Eye (tissue), 1 donor: ENCODE measurements around the gene HTT.

Source experiments
- DNase-seq: peaks from one replicate; pipeline ENCODE4 v3.0.0-alpha.2; 2015

The HTT gene

DNA sequence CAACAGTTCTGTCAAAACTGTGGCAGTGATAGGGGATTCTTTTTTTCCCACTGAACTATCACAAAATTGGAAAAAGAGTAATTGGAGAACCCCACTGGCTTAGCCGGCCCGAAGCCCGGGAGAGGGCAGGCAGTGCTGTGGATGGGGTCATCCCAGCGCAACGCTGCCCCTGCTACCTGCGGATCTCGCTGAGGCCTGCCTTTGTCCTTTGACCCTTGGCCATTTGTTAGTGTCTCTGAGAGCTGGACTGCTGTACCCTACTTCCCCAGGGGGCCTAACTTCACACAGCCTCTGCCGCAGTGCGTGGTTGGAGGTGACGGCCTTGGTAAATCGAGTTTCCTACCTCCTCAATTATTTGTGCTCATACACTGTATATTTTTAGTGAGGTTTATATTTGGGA lies 131.5 kb downstream of the HTT start:
- DNase-seq: no peak

DNA sequence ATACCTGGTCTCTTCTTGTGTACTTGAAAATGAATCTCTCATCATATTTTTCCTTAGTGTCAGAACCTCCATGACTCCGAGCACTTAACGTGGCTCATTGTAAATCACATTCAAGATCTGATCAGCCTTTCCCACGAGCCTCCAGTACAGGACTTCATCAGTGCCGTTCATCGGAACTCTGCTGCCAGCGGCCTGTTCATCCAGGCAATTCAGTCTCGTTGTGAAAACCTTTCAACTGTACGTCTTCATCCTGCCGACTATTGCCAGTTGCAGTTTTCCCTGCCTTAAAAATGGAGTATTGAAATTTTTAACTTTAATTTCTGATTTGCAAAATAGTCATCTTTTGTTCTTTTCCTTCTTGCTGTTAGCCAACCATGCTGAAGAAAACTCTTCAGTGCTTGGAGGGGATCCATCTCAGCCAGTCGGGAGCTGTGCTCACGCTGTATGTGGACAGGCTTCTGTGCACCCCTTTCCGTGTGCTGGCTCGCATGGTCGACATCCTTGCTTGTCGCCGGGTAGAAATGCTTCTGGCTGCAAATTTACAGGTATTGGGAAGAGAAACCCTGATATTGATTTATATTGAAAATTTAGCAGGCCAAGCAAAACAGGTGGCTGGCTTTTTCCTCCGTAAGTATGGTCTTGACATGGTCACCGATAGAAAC lies 132.1 kb downstream of the HTT start:
- no peak for DNase-seq

DNA sequence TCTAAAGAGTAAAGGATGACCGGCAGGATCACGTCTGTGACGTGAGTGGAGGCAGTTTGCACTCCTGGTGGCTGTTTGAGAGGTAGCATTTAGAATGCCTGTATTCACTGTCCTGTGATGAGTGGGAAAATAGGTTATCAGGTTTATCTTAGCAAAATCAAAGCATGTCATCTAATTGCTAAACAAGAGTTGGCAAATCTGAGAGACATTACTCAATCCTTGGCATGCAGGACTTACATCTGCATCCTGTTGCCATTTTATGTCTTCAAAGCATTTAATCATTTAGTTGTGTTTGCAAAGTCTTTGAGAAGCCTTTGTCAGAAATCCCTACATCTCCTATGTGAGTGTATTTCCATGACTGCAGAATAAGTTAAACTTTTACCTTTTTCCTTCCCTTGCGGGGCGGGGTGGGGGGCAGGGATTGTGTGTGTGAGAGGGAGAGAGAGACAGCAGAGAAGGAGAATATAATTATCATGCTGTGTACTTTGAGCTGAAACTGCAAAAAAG lies 133.1 kb downstream of the HTT start:
- DNase-seq: no peak

DNA sequence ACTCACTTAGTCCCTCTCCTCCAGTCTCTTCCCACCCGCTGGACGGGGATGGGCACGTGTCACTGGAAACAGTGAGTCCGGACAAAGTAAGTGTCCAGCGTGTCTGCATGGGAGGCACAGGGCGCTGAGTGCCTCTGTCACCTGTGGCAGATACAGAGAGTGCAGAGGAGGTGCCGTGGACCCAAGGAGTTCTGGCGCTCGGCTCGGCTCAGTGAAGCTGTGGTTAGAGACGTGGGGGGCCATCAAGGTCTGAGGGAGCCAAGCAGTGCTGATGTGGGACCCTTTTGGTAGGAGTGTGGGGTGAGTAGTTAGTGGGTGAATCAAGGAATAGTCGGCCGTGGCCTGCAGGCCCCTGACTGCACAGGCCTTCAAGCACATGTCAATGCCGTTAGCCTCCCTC lies 134.3 kb downstream of the HTT start:
- no peak for DNase-seq

DNA sequence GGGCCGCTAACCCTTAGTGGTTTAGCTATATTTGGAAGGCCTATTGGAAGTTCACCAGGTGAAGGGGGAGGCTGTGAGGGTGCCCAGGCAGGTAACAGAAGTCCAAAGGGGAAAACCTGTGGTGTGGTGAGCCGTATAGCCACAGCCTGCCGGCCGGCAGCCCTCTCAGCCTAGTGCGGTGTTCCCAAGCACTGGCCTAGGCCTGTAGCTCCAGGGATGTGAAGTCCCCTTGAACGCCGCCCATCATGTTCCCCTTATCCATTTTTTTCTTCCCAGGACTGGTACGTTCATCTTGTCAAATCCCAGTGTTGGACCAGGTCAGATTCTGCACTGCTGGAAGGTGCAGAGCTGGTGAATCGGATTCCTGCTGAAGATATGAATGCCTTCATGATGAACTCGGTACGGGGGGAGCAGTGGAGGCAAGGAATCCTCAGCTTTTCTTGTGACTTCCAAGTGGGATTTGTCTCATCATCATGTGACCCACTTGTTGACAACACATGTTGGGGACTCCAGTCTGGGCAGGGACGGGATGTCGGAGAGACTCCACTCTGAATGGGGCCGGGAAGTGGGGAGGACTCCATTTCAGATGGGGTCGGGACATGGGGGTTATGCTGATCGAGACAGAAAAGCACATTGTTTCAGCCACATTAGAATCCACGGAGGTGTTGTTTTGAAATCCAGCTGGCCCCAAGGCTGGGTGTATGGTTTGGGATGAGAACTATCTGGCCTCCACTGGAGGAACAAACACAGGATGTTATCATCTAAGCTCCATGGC lies 135.3 kb downstream of the HTT start:
- no peak for DNase-seq

DNA sequence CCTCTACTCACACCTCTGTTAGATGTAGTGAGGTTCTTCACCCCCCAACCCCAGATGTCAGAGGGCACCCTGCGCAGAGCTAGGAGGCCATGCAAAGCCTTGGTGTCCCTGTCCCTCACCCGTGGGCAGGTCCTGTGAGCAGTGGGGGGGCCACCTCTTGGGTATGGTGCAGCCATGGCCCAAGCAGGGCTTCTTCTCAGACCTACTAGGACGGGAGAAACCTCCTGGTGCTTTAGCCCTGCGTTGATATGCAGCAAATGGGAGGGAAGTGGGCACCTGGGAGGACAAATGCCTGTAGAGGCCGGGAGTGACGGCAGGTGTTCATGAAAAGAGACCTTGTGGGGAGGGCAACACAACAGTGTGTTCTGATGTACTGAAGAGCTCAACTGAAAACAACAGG lies 136.0 kb downstream of the HTT start:
- no peak for DNase-seq

DNA sequence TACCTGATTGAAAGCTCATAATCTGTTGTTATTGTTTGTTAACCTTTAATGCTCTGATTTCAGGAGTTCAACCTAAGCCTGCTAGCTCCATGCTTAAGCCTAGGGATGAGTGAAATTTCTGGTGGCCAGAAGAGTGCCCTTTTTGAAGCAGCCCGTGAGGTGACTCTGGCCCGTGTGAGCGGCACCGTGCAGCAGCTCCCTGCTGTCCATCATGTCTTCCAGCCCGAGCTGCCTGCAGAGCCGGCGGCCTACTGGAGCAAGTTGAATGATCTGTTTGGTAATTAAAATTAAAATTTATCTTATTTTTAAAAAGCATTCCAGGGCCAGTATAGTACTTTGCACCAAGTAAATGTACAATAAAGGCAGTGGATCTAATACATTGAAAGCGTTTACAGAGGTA lies 137.4 kb downstream of the HTT start:
- DNase-seq: no peak

DNA sequence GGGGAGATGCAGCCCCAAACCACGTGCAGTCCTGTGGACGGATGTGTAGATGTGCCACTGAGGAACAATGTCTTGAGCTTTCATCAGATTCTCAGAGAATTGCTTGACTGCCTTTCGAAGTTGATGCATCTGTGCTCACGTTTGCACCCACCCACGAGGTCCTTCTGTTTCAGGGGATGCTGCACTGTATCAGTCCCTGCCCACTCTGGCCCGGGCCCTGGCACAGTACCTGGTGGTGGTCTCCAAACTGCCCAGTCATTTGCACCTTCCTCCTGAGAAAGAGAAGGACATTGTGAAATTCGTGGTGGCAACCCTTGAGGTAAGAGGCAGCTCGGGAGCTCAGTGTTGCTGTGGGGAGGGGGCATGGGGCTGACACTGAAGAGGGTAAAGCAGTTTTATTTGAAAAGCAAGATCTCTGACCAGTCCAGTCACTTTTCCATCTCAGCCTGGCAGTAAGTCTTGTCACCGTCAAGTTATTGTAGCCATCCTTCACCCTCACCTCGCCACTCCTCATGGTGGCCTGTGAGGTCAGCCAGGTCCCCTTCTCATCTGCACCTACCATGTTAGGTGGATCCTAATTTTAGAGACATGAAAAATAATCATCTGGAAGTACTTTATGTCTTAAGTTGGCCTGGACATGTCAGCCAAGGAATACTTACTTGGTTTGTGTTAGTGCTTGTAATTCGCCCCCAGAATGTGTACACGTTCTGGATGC lies 138.1 kb downstream of the HTT start:
- DNase-seq: no peak

DNA sequence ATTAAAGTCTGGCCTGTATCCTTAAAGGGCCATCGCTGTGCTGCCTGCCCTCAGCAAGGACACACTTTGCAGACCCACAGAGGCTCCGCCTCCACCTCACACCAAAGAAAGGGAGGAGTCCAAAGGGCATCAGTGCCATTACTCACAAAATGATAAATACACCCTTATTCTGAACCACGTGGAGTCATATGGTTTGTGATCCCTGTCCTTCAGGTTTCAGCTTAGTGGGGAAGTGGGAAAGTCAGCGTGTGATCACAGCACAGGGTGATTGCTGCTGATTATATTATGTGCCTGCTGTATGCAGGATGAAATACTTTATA lies 138.6 kb downstream of the HTT start:
- no peak for DNase-seq

DNA sequence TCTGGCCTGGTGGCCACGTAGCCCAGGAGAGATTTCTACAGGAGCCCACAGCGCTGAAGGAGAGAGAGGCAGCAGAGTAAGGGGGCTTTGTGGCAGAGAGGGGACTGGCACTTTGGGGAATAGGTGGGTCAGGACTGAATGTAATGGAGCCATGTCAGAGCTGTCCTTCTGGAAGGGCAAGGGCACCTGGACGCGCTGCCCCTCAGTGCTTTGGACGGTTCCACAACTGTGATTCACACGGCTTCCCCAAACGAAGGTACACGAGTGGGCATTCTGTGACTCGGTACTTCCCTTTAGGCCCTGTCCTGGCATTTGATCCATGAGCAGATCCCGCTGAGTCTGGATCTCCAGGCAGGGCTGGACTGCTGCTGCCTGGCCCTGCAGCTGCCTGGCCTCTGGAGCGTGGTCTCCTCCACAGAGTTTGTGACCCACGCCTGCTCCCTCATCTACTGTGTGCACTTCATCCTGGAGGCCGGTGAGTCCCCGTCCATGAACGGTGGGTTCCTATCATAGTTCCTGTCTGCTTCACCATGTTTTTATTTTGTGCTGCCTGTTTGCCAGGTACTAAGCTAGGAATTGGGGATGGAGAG lies 139.3 kb downstream of the HTT start:
- DNase-seq: no peak

DNA sequence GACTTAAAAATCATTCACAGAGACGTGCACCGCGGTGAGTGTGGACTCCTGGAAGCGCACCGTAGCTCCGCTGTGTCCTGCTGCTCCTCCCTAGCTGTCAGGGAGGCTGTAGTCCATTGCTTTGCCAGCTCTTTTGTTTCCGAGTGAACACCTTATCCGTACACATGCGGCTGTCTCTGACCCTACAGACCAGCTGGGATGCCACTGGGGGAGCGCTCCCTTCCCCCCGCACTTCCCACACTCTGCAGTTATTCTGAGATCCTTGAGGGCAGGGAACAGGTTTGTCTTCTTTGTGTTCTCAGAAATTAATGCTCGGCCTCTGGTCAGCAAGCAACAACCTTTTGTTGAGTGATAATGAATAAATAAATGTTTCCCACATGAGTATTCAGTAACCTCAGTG lies 140.8 kb downstream of the HTT start:
- no peak for DNase-seq

DNA sequence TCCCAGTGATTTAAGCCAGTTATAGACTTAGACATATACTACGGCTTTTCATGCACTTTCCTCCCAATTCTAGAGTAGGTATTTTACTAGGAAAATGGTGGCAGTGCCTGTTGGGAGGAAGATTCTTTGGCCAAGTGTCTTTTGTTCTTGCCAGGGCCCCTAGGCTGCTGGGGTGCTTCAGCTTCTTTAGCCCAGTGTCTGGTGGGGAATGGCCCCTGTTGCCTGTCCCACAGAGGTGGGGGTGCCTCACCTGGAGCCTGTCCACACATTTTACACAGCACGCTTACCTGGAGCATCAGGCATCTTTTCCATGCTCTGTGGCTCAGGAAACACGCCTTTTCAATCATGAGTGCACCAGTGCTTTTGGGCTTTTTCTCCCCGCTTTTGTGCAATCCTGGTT lies 141.3 kb downstream of the HTT start:
- no peak for DNase-seq

DNA sequence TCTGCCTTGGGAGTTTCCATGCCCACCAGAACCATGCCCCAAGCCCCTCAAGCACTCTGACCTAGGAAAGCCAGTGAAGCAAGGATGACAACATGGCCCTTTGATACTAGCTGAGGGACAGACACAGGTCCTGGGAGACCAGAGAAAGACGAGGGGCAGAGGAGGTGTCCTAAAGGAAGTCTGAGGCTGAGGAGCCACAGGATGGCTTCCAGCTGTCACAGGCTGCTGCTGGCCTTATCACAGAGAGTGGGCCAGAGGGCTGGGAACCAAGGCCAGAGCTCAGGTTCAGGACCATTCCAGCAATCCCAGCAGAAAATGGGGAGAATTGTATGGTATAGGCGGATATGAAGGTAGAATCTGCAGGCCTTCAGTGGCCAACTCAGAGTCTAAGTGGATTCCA lies 142.8 kb downstream of the HTT start:
- no peak for DNase-seq

DNA sequence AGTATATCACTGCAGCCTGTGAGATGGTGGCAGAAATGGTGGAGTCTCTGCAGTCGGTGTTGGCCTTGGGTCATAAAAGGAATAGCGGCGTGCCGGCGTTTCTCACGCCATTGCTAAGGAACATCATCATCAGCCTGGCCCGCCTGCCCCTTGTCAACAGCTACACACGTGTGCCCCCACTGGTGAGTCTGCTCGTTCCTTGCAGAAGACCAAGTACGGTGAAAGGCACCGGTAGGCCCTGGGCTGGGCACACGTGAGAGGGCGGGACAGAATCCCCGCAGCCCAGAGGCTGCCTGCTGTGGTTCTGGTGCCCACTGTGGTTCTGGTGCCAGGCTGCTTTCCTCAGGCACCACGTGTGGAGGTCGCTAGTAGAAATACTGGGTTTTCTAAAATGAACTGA lies 143.3 kb downstream of the HTT start:
- no peak for DNase-seq

DNA sequence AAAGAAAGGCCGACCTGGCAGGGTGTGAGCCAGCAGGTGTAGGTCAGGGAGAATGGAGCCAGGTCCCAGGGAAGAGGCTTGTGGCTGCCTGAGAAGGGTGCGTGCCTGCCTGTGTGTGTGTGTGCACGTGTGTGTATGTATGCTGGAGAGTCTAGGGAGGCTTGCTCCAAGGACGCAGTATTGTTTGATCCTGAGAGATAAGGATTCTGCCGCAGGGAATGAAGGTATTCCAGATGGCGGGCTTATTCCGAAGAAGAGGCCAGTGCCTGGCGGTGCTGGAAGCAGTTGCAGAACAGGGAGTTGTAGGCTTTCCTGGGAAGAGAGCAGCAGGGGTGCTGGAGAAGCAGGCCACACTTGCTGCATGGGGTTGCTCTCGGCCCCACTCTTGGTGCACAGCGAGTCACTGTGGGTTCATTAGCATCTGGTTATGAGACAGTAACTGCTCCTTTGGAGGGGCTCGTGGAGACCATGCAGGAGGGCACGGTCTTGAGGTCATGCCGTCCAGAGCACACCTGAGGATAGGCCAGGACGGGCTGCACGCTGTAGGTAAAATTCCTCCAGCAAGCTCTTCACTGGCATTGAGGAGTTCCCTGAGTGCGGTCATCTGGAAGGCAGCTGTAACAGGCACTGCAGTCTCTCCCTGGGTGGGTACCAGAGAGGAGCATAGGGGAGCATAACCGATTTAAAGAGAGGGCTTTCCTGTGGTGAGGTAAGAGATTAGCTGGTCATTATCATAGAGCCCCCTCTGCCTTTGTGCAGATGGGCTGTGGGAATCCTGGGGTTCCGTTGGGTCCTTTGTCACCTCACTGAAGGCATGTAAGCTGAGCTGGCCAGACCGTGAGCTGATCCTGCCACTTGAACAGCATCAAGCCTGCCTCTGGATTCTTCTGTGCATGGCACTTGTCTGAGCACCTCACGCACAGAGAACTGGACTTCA lies 144.6 kb downstream of the HTT start:
- DNase-seq: no peak

DNA sequence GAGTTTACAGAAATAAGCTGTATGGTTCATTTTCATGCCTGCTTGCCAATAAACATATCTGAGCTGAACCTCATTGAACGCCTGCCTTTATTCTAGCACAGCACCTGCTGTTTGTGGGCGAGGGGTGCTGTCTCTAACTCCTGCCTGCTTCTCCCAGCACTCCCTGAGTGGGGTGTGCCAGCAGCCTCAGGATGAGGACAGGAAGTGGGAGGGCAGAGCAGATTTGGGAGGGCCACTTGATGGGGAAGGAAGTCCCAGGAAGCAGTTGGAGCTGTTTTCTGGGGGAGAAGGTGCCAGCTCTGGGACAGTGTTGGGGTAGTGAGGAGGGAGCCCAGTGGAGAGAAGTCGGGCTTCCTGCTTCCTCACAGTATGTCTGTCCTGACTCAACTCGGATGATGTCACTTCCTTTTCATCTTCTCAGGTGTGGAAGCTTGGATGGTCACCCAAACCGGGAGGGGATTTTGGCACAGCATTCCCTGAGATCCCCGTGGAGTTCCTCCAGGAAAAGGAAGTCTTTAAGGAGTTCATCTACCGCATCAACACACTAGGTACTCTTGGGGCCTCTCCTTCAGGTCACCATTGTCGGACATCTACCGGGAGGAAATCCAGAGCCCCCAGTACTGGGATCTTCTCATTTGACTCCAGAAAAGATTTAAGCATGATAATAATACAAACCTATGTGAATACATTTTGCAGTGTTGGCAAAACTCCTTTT lies 145.4 kb downstream of the HTT start:
- DNase-seq: no peak

DNA sequence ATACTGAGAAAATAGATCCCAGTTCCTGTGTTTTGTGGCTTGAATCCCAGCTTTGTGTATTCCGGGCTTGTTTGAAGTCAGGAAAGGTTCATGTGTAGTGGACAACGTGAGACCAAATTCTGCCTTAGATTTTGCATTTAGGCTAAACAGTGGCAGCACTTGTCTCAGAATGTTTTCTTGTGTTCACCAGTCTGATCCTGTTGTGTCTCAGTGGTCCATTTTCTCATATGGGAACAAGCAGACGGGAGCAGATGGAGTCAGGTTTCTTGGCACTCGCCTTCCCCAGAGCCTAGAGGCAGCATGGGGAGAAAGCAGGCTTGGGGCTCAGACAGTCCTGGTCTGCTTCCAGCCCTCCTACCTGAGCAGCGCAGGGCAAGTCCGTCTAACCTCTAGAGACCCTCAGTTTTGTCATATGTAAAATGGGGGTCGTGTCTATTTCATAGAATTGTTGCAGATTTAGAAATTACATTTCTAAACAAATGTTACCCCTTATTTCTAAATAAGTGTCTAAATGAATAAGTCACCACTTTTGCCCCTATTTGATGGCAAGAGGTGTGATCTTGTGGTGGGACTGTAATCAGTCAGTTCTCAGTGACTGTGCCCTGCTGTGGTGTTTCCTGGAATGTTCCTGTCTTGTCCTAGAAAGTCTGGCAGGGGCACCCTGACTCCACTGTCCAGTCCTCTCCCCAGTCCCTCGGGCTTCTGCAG lies 146.1 kb downstream of the HTT start:
- no peak for DNase-seq

DNA sequence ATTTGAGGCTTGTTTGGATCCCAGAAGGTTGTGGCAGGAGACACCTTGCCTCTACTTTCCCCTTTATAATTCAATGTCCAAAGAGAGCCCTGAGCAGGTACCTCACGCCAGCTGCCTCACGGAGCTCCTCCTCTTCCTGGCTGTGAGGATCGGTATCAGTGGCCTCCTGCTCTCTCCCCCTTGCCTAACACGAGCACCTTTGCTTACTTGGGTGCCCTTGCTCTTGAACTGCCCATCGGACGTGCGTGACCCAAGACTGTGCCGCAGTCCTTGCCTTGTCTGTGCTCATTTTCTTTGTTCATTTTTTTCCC lies 146.7 kb downstream of the HTT start:
- no peak for DNase-seq

DNA sequence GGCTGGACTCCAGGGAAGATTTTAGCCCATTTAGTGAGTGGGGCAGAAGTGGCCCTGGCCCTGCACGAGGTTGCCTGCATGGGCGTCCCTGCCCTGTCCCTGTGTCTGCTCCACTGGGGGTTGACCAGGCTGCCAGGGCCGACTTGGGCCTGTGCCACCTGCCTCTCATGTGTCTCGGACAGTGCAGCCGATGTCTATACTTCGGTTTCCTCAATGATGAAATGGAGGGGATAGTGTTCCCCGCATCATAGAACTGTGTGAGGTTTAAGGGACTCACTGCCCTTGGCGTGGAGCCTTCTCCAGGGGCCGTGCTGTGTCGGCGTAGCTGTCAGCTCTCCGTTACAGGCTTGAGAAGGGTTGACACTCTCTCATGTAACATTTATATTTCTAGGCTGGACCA lies 147.5 kb downstream of the HTT start:
- no peak for DNase-seq

DNA sequence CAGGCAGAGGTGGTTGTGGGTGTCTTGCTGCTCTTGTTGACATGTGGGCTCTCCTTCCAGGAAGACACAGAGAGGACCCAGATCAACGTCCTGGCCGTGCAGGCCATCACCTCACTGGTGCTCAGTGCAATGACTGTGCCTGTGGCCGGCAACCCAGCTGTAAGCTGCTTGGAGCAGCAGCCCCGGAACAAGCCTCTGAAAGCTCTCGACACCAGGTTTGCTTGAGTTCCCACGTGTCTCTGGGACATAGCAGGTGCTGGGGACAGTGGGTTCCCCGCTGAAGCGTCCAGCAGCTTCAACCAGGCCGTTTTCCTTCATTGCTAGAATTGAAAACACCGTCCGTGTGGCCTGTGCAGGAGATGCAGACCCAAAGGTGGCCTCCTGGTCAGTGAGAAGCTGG lies 148.9 kb downstream of the HTT start:
- DNase-seq: no peak

DNA sequence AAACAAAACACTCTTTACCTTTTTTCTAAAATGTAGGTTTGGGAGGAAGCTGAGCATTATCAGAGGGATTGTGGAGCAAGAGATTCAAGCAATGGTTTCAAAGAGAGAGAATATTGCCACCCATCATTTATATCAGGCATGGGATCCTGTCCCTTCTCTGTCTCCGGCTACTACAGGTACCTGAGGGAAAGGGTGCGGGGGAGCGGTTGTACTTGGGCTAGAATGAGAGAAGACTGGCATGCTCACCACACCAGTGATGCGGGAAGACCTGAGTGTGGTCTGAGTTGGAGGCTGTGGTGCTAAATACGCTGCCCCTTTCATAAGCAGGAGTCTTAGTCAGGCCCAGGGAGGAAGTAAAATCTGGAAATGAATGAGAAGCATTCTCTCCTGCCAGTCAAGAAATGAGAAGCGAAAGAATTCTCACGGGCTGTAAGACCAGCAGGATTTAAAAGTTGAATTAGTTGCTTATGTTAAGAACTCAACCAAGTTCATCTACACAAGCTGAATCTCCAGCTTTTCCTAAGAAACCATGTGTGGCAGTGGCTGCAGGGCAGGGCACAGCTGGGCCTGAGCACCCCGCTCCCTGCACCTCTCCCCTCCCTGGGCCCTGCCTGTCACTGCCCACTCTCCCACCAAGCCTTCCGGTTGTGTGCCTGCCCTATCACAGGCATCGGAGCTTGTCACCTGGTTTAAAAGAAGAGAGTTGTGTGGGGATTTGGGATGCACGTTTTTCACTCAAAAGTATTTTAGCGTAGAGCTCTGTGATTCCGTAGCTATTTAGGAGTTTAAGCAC lies 149.7 kb downstream of the HTT start:
- no peak for DNase-seq
